ENCODE results near the gene MTERF4. TPM values are rescaled to one million over a fixed set of nuclear protein-coding genes. Genes with fewer than 3 reads are reported as not detected.

MTERF4 gene
- total RNA-seq, 1 donor from 2014 or later, result 50.2 TPM

- Histone ChIP-seq H3K4me3 (no peak overlapping the region), H3K4me1 (no peaks in the 10 kb centered on the region), H3K27me3 (no peaks in the 10 kb centered on the region), H3K9me3 (no peaks in the 10 kb centered on the region), H3K36me3 (no peaks in the 10 kb centered on the region), H3K27ac (no peak overlapping the region)
- intact Hi-C loops (cut with DNase I), result no loop called here
- TF ChIP-seq CTCF (IDR thresholded peaks at IDR 0.05), result no peak
- no peak for DNase-seq (ENCODE audit: low spot score in 2 of 2)
Measured at GRCh38 chr2:241110607-241111439, 8.7 kb upstream of the MTERF4 start.

DNA sequence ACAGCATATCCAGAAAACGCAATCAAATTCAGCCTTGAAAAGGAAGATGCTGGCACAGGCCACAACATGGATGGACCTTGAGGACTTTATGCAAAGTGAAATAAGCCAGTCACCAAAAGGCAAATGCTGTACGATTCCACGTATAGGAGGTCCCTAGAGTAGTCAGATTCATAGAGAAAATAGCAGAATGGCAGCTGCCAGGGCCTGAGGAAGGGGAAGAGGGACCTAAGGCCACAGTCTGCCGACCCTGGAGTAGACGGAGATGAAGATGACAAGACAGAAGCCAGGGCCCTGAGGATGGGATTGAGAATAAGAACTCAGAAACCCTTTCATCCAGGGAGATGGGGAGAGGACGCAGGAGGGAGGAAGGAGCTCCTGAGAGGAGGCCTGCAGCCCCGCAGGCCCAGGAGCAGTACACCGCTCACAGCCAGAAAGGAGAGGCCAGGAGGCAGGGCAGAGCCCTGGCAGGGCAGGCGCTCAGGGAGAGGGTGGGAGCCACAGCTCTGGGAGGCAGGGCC is 8.1 kb upstream of the MTERF4 start:
- Histone ChIP-seq H3K4me1 (no peaks in the 10 kb centered on the region), H3K36me3 (no peaks in the 10 kb centered on the region), H3K27ac (no peak overlapping the region), H3K27me3 (no peaks in the 10 kb centered on the region), H3K9me3 (no peaks in the 10 kb centered on the region), H3K4me3 (no peak overlapping the region)
- TF ChIP-seq CTCF (IDR thresholded peaks at IDR 0.05), result no peak
- intact Hi-C loops (cut with DNase I), result no loop called here
- no peak for DNase-seq (ENCODE audit: low spot score in 2 of 2)

GRCh38 chr2:241109210-241110088 is 7.4 kb upstream of the MTERF4 start:
- intact Hi-C loops (cut with DNase I), result no loop called here
- Histone ChIP-seq H3K27me3 (no peaks in the 10 kb centered on the region), H3K4me1 (no peaks in the 10 kb centered on the region), H3K27ac (no peak overlapping the region), H3K9me3 (no peaks in the 10 kb centered on the region), H3K36me3 (no peaks in the 10 kb centered on the region), H3K4me3 (no peak overlapping the region)
- no peak for DNase-seq (ENCODE audit: low spot score in 2 of 2)
- no peak for TF ChIP-seq CTCF (IDR thresholded peaks at IDR 0.05)

GRCh38 chr2:241108271-241109209 is 6.5 kb upstream of the MTERF4 start:
- Histone ChIP-seq H3K36me3 (no peaks in the 10 kb centered on the region), H3K4me1 (no peaks in the 10 kb centered on the region), H3K27ac (no peak overlapping the region), H3K27me3 (no peaks in the 10 kb centered on the region), H3K9me3 (no peaks in the 10 kb centered on the region), H3K4me3 (no peak overlapping the region)
- intact Hi-C loops (cut with DNase I), result no loop called here
- TF ChIP-seq CTCF (IDR thresholded peaks at IDR 0.05), result no peak
- no peak for DNase-seq (ENCODE audit: low spot score in 2 of 2)
